A549 (cell line): ENCODE measurements around the gene GFOD2.

Source experiments
- FOSB ChIP-seq: fragments of 250-450 bp; sonication (Bioruptor Pico); IDR thresholded peaks from 2 replicates; pipeline ENCODE4 v1.5.0; 2020; ENCODE audit warnings: mild to moderate bottlenecking, moderate library complexity
- JUNB ChIP-seq: fragments of >200 bp; sonication (Bioruptor Twin); formaldehyde crosslinking; IDR thresholded peaks from 2 replicates; pipeline ENCODE4 v1.6.1; 2016
- KDM1A ChIP-seq: fragments of 200-600 bp; sonication (generic); IDR thresholded peaks from 2 replicates; pipeline ENCODE4 v1.6.1; 2016; ENCODE audit warnings: low read depth, mild to moderate bottlenecking
- RCOR1 ChIP-seq: fragments of 150-350 bp; IDR thresholded peaks from 2 replicates; pipeline ENCODE4 v1.6.1; 2014; ENCODE audit warnings: antibody characterized with exemption, low read length, low read depth

GRCh38 chr16:67659675-67660563 lies 59.2 kb downstream of the GFOD2 start, which contains the start of gene ACD:
- TF ChIP-seq FOSB (CRISPR knock-in tag) = no peak
- TF ChIP-seq KDM1A = no peak
- no peak for TF ChIP-seq RCOR1
- no peak for TF ChIP-seq JUNB
